NCI-H446 (cell line): ENCODE data around the gene FOXM1.

Source experiments
- DNase-seq, 2 experiments: peaks; one replicate each; lab custom pipeline; 2025; lab: John Stamatoyannopoulos, UW

FOXM1 gene

GRCh38 chr12:2835691-2836403 is 41.1 kb downstream of the FOXM1 start:
- no peak for DNase-seq

GRCh38 chr12:2834581-2835491 is 42.1 kb downstream of the FOXM1 start, which contains the start of gene NRIP2:
TSS of gene NRIP2 (minus strand) at chr12:2835035. CDS start at chr12:2834983, 52 bp downstream.
- DNase-seq = peak in 1 of 2 experiments; percentile 56

- no peak for DNase-seq
These were observed 43.2 kb downstream of the FOXM1 start for GRCh38 chr12:2833810-2834209.

- DNase-seq = no peak
These were observed 43.6 kb downstream of the FOXM1 start for GRCh38 chr12:2833327-2833726.

GRCh38 chr12:2832550-2833127 is 44.3 kb downstream of the FOXM1 start:
- no peak for DNase-seq

- no peak for DNase-seq
These were observed 47.7 kb downstream of the FOXM1 start for GRCh38 chr12:2829275-2829674.

- DNase-seq = no peak
These were observed 50.1 kb downstream of the FOXM1 start for GRCh38 chr12:2826721-2827515.

- DNase-seq = no peak
These were observed 50.9 kb downstream of the FOXM1 start for GRCh38 chr12:2826036-2826435.

GRCh38 chr12:2825132-2825531 is 51.8 kb downstream of the FOXM1 start:
- DNase-seq = no peak

GRCh38 chr12:2824541-2824940 is 52.4 kb downstream of the FOXM1 start:
- no peak for DNase-seq

GRCh38 chr12:2823483-2823882 is 53.5 kb downstream of the FOXM1 start:
- no peak for DNase-seq

- no peak for DNase-seq
These were observed 56.5 kb downstream of the FOXM1 start for GRCh38 chr12:2820432-2820831.

GRCh38 chr12:2819810-2820209 is 57.2 kb downstream of the FOXM1 start:
- no peak for DNase-seq

- DNase-seq = peak; percentile 16 to 70
These were observed 63.5 kb downstream of the FOXM1 start for GRCh38 chr12:2813214-2814185.

GRCh38 chr12:2812290-2813213 is 64.4 kb downstream of the FOXM1 start, which contains the start of gene ITFG2:
TSS of gene ITFG2 (plus strand) at chr12:2812668. CDS start at chr12:2812761, 93 bp downstream.
- peak; percentile 98 to 99 for DNase-seq

GRCh38 chr12:2811801-2812200 is 65.2 kb downstream of the FOXM1 start:
- no peak for DNase-seq
